ENCODE measurements around the gene DPH7. TPM values are rescaled to one million over a fixed set of nuclear protein-coding genes. Genes with fewer than 3 reads are reported as not detected.
A peak's percentile ranks its signal among the peaks of the same experiment; 100 is the strongest.
"Not testable (repeated sequence)": the region's sequence is repeated elsewhere in the genome, so short reads cannot be mapped to it uniquely, and the experiment has no call there.

The DPH7 gene
- total and polyA plus RNA-seq, 12 donors, result 11.7 to 51.4 (median 17.8) TPM

- WGBS, 2 donors, result 95% methylated on average over 36 of the region's 36 CpGs
- peaks cover 0 to 14% (median 0%) of the 10 kb centered on the region in 9 donors for H3K36me3 ChIP-seq
- H3K4me3 ChIP-seq, result no peak overlapping the region
- TF ChIP-seq, protein P1, sequence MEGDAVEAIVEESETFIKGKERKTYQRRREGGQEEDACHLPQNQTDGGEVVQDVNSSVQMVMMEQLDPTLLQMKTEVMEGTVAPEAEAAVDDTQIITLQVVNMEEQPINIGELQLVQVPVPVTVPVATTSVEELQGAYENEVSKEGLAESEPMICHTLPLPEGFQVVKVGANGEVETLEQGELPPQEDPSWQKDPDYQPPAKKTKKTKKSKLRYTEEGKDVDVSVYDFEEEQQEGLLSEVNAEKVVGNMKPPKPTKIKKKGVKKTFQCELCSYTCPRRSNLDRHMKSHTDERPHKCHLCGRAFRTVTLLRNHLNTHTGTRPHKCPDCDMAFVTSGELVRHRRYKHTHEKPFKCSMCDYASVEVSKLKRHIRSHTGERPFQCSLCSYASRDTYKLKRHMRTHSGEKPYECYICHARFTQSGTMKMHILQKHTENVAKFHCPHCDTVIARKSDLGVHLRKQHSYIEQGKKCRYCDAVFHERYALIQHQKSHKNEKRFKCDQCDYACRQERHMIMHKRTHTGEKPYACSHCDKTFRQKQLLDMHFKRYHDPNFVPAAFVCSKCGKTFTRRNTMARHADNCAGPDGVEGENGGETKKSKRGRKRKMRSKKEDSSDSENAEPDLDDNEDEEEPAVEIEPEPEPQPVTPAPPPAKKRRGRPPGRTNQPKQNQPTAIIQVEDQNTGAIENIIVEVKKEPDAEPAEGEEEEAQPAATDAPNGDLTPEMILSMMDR (IDR thresholded peaks at IDR 0.05), result no peak
- H3K27me3 ChIP-seq, result no peaks in the 10 kb centered on the region
- peaks cover 0 to 4% (median 0%) of the 10 kb centered on the region in 9 donors for H3K4me1 ChIP-seq
- H3K9me3 ChIP-seq, result no peaks in the 10 kb centered on the region
- DNase-seq (no peak), ATAC-seq (no peak)
- H3K27ac ChIP-seq, result no peak overlapping the region
- intact Hi-C loops (cut with DNase I), result loop anchor here in 7 of 10 donors (5.0 to 10.0 kb wide), 5 partner anchors 86 to 231 kb away; partner anchors contain the start of genes EXD3 (in 2 of the 7) and NOXA1 (in 2 of the 7)
These were observed 55.8 kb downstream of the DPH7 start for GRCh38 chr9:137522746-137523455.

GRCh38 chr9:137521405-137521985, 57.2 kb downstream of the DPH7 start:
- DNase-seq, result no peak
- intact Hi-C loops (cut with DNase I), result loop anchor here in 7 of 10 donors (5.0 to 10.0 kb wide), 5 partner anchors 84 to 229 kb away; partner anchors contain the start of genes EXD3 (in 2 of the 7) and NOXA1 (in 2 of the 7)
- 91 to 93% methylated on average over 18 of the region's 18 CpGs for WGBS, 2 donors

DNA sequence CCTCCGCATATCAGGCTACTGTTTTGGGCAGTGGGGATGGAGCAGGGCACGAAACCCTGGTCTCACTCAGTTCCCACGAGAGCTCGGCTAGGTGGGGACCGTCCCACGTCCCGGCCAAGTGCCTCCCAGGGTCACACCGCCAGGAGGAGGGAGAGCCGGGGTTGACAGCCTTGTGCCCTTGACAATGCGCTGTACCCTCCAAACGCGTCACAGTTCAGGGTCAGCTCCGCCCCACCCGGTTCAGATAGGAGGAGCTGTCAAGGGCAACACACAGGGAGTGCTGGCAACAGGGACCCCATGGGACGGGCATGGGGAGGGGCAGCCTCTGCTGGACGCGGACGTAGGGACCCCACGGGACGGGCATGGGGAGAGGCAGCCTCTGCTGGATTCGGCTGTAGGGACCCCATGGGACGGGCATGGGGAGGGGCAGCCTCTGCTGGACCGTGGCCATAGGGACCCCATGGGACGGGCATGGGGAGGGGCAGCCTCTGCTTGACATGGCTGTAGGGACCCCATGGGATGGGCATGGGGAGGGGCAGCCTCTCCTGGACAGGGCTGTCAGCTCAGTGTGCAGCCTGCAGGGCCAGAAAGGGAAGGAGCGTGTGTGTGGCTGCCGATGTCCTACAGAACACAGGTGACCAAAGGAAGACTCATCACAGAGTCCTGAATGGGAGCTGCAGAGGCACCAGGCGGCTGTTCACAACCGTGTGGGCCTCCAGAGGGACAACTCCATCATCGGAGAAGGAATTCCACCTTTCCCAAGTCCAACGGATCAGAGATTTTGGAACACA, 57.9 kb downstream of the DPH7 start:
- Histone ChIP-seq H3K27me3 (no peaks in the 10 kb centered on the region), H3K4me1 (peaks cover 0 to 4% (median 0%) of the 10 kb centered on the region in 9 donors), H3K27ac (no peak overlapping the region), H3K36me3 (peaks cover 0 to 14% (median 0%) of the 10 kb centered on the region in 9 donors), H3K4me3 (no peak overlapping the region), H3K9me3 (no peaks in the 10 kb centered on the region)
- intact Hi-C loops (cut with DNase I), result loop anchor here in 7 of 10 donors (5.0 to 10.0 kb wide), 5 partner anchors 84 to 229 kb away; partner anchors contain the start of genes EXD3 (in 2 of the 7) and NOXA1 (in 2 of the 7)
- TF ChIP-seq, protein P1 (IDR thresholded peaks at IDR 0.05), result no peak
- ATAC-seq (peak in 1 of 8 donors; percentile 46), DNase-seq (no peak)
- 86 to 89% methylated on average over 30 of the region's 30 CpGs for WGBS, 2 donors

More at GRCh38 chr9:137521405-137521985, 57.2 kb downstream of the DPH7 start:
- no peak for ATAC-seq
- no peaks in the 10 kb centered on the region for H3K9me3 ChIP-seq
- H3K27me3 ChIP-seq, result no peaks in the 10 kb centered on the region
- no peak overlapping the region for H3K4me3 ChIP-seq
- H3K27ac ChIP-seq, result no peak overlapping the region
- TF ChIP-seq, protein P1 (IDR thresholded peaks at IDR 0.05), result no peak
- peaks cover 0 to 14% (median 0%) of the 10 kb centered on the region in 9 donors for H3K36me3 ChIP-seq
- H3K4me1 ChIP-seq, result peaks cover 0 to 4% (median 0%) of the 10 kb centered on the region in 9 donors

GRCh38 chr9:137519553-137519952, 59.2 kb downstream of the DPH7 start:
- no peak overlapping the region for H3K4me3 ChIP-seq
- DNase-seq (no peak), ATAC-seq (no peak)
- WGBS, 2 donors, result 91 to 93% methylated on average over 10 of the region's 10 CpGs
- H3K27me3 ChIP-seq, result no peaks in the 10 kb centered on the region
- TF ChIP-seq, protein P1 (IDR thresholded peaks at IDR 0.05), result no peak
- H3K27ac ChIP-seq, result no peak overlapping the region
- peaks cover 0 to 17% (median 0%) of the 10 kb centered on the region in 9 donors for H3K36me3 ChIP-seq
- intact Hi-C loops (cut with DNase I), result no loop called here
- no peaks in the 10 kb centered on the region for H3K9me3 ChIP-seq
- H3K4me1 ChIP-seq, result no peaks in the 10 kb centered on the region

DNA sequence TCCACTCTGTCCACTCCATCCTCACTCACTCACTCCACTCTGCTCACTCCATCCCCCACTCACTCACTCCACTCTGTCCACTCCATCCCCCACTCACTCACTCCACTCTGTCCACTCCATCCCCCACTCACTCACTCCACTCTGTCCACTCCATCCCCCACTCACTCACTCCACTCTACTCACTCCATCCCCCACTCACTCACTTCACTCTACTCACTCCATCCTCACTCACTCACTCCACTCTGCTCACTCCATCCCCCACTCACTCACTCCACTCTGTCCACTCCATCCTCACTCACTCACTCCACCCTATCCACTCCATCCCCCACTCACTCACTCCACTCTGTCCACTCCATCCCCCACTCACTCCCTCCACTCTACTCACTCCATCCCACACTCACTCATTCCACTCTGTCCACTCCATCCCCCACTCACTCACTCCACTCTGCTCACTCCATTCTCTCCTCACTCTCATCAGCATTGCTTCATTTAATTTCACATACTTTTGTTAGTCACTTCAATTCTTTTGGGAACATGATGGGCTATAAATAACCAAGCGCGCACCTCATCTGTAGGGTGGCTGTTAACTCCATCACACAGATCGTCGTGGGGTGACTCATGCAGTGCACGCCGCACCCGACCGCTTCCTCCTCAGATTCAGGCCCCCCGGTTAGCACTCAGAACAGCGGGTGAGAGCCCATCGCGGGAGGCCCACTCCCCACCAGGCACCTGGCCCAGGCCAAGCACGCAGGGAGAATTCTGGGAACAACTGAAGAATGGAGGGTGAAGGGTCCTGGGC, 59.9 kb downstream of the DPH7 start:
- WGBS, 2 donors, result 89 to 94% methylated on average over 13 of the region's 13 CpGs
- H3K4me1 ChIP-seq; H3K9me3 ChIP-seq; H3K27ac ChIP-seq; H3K4me3 ChIP-seq; H3K27me3 ChIP-seq; intact Hi-C loops (cut with DNase I); ATAC-seq; DNase-seq: not testable (repeated sequence)
- H3K36me3 ChIP-seq, result peaks cover 0 to 14% (median 0%) of the 10 kb centered on the region in 9 donors

Measured in heart right ventricle (tissue), 16 donors.